Pancreas (tissue), 10 donors: ENCODE measurements around the gene A2M. TPM values are rescaled to one million over a fixed set of nuclear protein-coding genes. Genes with fewer than 3 reads are reported as not detected.

Source experiments
- ATAC-seq, 4 donors: fragments of 200-7000 bp; cut with Tn5 transposase; one replicate each; pipeline versions ENCODE4 v1.8.0 to v1.9.1; 2020; ENCODE audit warnings: mild to moderate bottlenecking in 4 of 4, moderate library complexity in 4 of 4
- DNase-seq, 6 donors: peaks; one replicate each; pipeline ENCODE4 v3.0.0-alpha.2; 2020
- FAIRE-seq: peaks from 2 replicates; lab custom pipeline; 2012; peaks lifted over from hg19 to GRCh38; lab: Jason Lieb, UNC
- H3K27ac ChIP-seq, 4 donors: fragments of 200-600 bp; sonication (generic); 1 replicate in 3 of 4; 2 replicates in 1 of 4; pipeline versions ENCODE4 v1.5.0 to v1.8.0; 2020
- H3K27me3 ChIP-seq, 4 donors: fragments of 200-600 bp; one replicate each; pipeline ENCODE4 v1.8.0; 2021
- H3K36me3 ChIP-seq, 3 donors: fragments of 200-600 bp; sonication (generic) in 1 of 3; one replicate each; pipeline versions ENCODE4 v1.5.0 to v1.8.0; 2020 to 2021
- H3K4me1 ChIP-seq, 3 donors: fragments of 200-600 bp; one replicate each; pipeline ENCODE4 v1.8.0; 2021
- H3K4me3 ChIP-seq, 4 donors: fragments of 200-600 bp; sonication (generic) in 2 of 4; one replicate each; pipeline versions ENCODE4 v1.5.0 to v1.8.0; 2020 to 2021
- H3K9me3 ChIP-seq, 4 donors: fragments of 200-600 bp; one replicate each; pipeline ENCODE4 v1.8.0; 2021
- WGBS, 2 donors: extraction: QIAGEN DNeasy Blood & Tissue Kit; methylation state at CpG; one replicate each; pipeline ENCODE4 v1.1.7; 2013; 5-methylcytosine and 5-hydroxymethylcytosine counted together
- intact Hi-C, 3 donors: fragments of 100-400 bp; cut with DNase I; formaldehyde crosslinking; loops; one replicate each; pipeline versions ENCODE4 v1.11.1 to v1.14.2; 2022
- polyA plus RNA-seq, 2 donors: library from polyadenylated mRNA; stranded (reverse); fragments of 200-250 nt; gene quantifications; one replicate each; pipeline ENCODE4 v1.2.3, GENCODE V29; 2013
- total RNA-seq, 6 donors: library from RNA; stranded (reverse); fragmentation: NEBNext Ultra II Directional in 4 of 6; extraction: Animal tissue kit (Norgen Biotek cat#: 25700) in 4 of 6; gene quantifications; one replicate each; pipeline versions ENCODE4 v1.2.1 to v1.2.4, GENCODE V29; 2021 to 2023
- TF ChIP-seq, protein P1 (sequence below), 4 donors: fragments of 200-600 bp; sonication (generic) in 3 of 4; IDR thresholded peaks; one replicate each; pipeline versions ENCODE4 v1.5.0 to v1.8.0; 2021; ENCODE audit warnings: antibody characterized with exemption in 4 of 4
- donor health status: healthy with polysubstance abuse.
- donor health status: DM: no; HTN: no; CAD: no; lungs with moderate emphysema.
- donor health status: DM: no; HTN: no; CAD: no.
- donor health status: control.
- donor health status: control.
- donor health status: Bipolar disorder and iron deficiency.
- donor health status: DM: yes; HTN: yes; CAD: no.
- donor health status: DM: no; HTN: no; CAD: no.
- donor health status: DM: no; HTN: no; CAD: no.
- donor health status: DM: yes; HTN: yes; CAD: no.

Gene A2M
- total and polyA plus RNA-seq, 8 donors, result 22.8 to 275 (median 62.4) TPM

- ATAC-seq (no peak), FAIRE-seq (no peak), DNase-seq (no peak)
- intact Hi-C loops, result no loop called here
- no peak overlapping the region for H3K27ac ChIP-seq
- no peak overlapping the region for H3K4me3 ChIP-seq
- no peaks in the 10 kb centered on the region for H3K4me1 ChIP-seq
- WGBS, 2 donors, result 78 to 79% methylated on average over 8 of the region's 8 CpGs
- TF ChIP-seq, protein P1, sequence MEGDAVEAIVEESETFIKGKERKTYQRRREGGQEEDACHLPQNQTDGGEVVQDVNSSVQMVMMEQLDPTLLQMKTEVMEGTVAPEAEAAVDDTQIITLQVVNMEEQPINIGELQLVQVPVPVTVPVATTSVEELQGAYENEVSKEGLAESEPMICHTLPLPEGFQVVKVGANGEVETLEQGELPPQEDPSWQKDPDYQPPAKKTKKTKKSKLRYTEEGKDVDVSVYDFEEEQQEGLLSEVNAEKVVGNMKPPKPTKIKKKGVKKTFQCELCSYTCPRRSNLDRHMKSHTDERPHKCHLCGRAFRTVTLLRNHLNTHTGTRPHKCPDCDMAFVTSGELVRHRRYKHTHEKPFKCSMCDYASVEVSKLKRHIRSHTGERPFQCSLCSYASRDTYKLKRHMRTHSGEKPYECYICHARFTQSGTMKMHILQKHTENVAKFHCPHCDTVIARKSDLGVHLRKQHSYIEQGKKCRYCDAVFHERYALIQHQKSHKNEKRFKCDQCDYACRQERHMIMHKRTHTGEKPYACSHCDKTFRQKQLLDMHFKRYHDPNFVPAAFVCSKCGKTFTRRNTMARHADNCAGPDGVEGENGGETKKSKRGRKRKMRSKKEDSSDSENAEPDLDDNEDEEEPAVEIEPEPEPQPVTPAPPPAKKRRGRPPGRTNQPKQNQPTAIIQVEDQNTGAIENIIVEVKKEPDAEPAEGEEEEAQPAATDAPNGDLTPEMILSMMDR (IDR thresholded peaks at IDR 0.05), result no peak
- no peaks in the 10 kb centered on the region for H3K27me3 ChIP-seq
- H3K36me3 ChIP-seq, result no peaks in the 10 kb centered on the region
- no peaks in the 10 kb centered on the region for H3K9me3 ChIP-seq
Measured at GRCh38 chr12:9091891-9092598, 23.7 kb downstream of the A2M start.

GRCh38 chr12:9090220-9090619, 25.5 kb downstream of the A2M start:
- Histone ChIP-seq H3K9me3 (no peaks in the 10 kb centered on the region), H3K4me3 (no peak overlapping the region), H3K27me3 (no peaks in the 10 kb centered on the region), H3K4me1 (no peaks in the 10 kb centered on the region), H3K27ac (no peak overlapping the region), H3K36me3 (no peaks in the 10 kb centered on the region)
- TF ChIP-seq, protein P1 (IDR thresholded peaks at IDR 0.05), result no peak
- ATAC-seq (no peak), DNase-seq (no peak), FAIRE-seq (no peak)
- intact Hi-C loops, result no loop called here
- WGBS, 2 donors, result 81 to 83% methylated on average over 5 of the region's 5 CpGs

DNA sequence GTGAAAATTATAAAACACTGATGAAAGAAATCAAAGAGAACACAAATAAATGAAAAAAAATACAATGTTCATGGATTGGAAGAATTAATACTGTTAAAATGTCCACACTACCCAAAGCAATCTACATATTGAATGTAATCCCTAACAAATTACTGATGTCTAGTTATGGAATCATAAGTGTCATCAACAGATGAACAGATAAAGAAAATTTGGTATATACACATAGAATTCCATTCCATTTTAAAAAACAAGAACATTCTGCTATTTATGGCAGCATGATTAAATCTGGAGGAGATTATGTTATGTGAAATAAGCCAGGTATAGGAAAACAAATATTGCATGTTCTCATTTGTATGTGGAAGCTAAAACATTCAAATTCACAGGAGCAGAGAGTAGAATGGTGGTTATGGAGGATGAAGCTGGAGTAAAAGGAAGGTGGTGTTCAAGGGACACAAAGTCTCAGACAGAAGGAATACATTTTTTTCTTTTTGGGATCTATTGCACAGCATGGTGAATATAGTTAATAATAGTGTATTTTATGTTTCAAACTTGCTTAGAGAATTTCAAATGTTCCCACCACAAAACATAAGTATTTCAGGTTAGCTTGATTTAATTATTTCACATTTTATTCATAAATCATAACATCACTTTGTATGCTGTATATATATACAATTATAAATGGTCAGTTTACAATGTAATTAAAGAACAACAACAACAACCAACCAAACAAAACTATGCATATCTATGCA, 28.5 kb downstream of the A2M start:
- no peaks in the 10 kb centered on the region for H3K36me3 ChIP-seq
- TF ChIP-seq, protein P1 (IDR thresholded peaks at IDR 0.05), result no peak
- FAIRE-seq, result no peak
- H3K27ac ChIP-seq, result no peak overlapping the region
- DNase-seq, result no peak
- no peaks in the 10 kb centered on the region for H3K4me1 ChIP-seq
- ATAC-seq, result no peak
- intact Hi-C loops, result no loop called here
- no peak overlapping the region for H3K4me3 ChIP-seq
- H3K27me3 ChIP-seq, result no peaks in the 10 kb centered on the region
- no peaks in the 10 kb centered on the region for H3K9me3 ChIP-seq

DNA sequence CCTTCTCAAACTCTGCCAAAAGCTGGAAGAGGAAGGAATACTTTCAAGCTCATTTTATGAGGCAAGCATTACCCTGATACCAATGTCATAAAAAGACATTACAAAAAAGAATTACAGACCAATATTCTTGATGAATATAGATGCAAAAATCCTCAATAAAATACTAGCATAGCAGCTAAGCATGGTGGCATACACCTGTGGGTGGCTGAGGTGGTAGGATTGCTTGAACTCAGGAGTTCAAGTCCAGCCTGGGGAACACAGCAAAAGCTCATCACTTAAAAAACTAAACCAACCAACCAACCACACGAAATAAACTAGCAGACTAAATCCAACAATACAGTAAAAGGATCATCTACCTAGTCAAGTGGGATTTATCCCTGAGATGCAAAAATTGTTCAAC, 29.6 kb downstream of the A2M start:
- intact Hi-C loops, result no loop called here
- H3K36me3 ChIP-seq, result no peaks in the 10 kb centered on the region
- FAIRE-seq (no peak), DNase-seq (no peak), ATAC-seq (no peak)
- 37 to 41% methylated on average over 1 of the region's 1 CpG for WGBS, 2 donors
- H3K27me3 ChIP-seq, result no peaks in the 10 kb centered on the region
- H3K9me3 ChIP-seq, result no peaks in the 10 kb centered on the region
- H3K27ac ChIP-seq, result no peak overlapping the region
- H3K4me3 ChIP-seq, result no peak overlapping the region
- H3K4me1 ChIP-seq, result no peaks in the 10 kb centered on the region
- TF ChIP-seq, protein P1 (IDR thresholded peaks at IDR 0.05), result no peak

GRCh38 chr12:9084417-9084816, 31.3 kb downstream of the A2M start:
- WGBS, 2 donors, result 62 to 64% methylated on average over 2 of the region's 2 CpGs
- TF ChIP-seq, protein P1 (IDR thresholded peaks at IDR 0.05), result no peak
- Histone ChIP-seq H3K27ac (no peak overlapping the region), H3K4me1 (no peaks in the 10 kb centered on the region), H3K36me3 (no peaks in the 10 kb centered on the region), H3K4me3 (no peak overlapping the region), H3K9me3 (no peaks in the 10 kb centered on the region), H3K27me3 (no peaks in the 10 kb centered on the region)
- DNase-seq (no peak), ATAC-seq (no peak), FAIRE-seq (no peak)
- intact Hi-C loops, result no loop called here
